K562 (cell line): Measurements from ENCODE around the gene NTSR2. TPM values are rescaled to one million over a fixed set of nuclear protein-coding genes. Genes with fewer than 3 reads are reported as not detected.

Experiments used
- ATAC-seq: fragments of 200-7000 bp; cut with Tn5 transposase; 3 replicates; pipeline ENCODE4 v1.9.1; 2020; ENCODE audit warnings: moderate library complexity
- BruUV-seq: library from RNA; stranded (reverse); fragments of 400-500 nt; replicated peaks from 2 replicates; lab custom pipeline; 2021; lab: Mats Ljungman, UMichigan
- CTCF ChIA-PET: fragments of 300-600 bp; formaldehyde crosslinking; extraction: SDS; loops from one replicate; lab custom pipeline; 2021; ENCODE audit warnings: low intra/inter-chr PET ratio; lab: Yijun Ruan, JAX
- POLR2A ChIA-PET: fragments of 300-600, 350-650 bp; sonication (Branson Sonifier 250); formaldehyde crosslinking; extraction: SDS; loops from one replicate; lab custom pipeline; 2021; ENCODE audit warnings: antibody characterized with exemption, inconsistent platforms; lab: Yijun Ruan, JAX
- DNase-seq, 4 experiments: peaks; one replicate each; pipeline versions ENCODE4 v3.0.0 to v3.0.0-alpha.2; 2011 to 2018; ENCODE audit warnings: low spot score in 3 of 4, mixed read lengths in 3 of 4; ENCODE audit errors: extremely low read depth in 1 of 4
- FAIRE-seq: peaks from 2 replicates; lab custom pipeline; 2011; peaks lifted over from hg19 to GRCh38; lab: Jason Lieb, UNC
- H2AFZ ChIP-seq: 2 replicates; pipeline ENCODE4 v1.6.0; 2011; ENCODE audit warnings: low read depth, low read length, control low read depth, inconsistent platforms
- H3K27ac ChIP-seq: fragments of 200-600 bp; 3 replicates; pipeline ENCODE4 v1.8.0; 2011; ENCODE audit warnings: low read depth, mild to moderate bottlenecking, control low read depth, inconsistent platforms, low read length, moderate library complexity, mixed read lengths; ENCODE audit errors: extremely low read depth
- H3K27me3 ChIP-seq, 2 experiments: fragments of 300-600 bp in 1 of 2; 2 replicates in 1 of 2; 3 replicates in 1 of 2; pipeline versions ENCODE4 v1.6.0 to v1.8.0; 2011; ENCODE audit warnings: inconsistent platforms in 2 of 2, low read length in 2 of 2, mild to moderate bottlenecking in 1 of 2, mixed read lengths in 1 of 2, moderate library complexity in 1 of 2; ENCODE audit not compliant: control insufficient read depth in 2 of 2, insufficient read depth in 2 of 2
- H3K36me3 ChIP-seq: fragments of 300-600 bp; 3 replicates; pipeline ENCODE4 v1.8.0; 2011; ENCODE audit warnings: mild to moderate bottlenecking, low read length, inconsistent platforms; ENCODE audit not compliant: control insufficient read depth, insufficient read depth
- H3K4me1 ChIP-seq, 2 experiments: fragments of 200-600 bp in 1 of 2; replicated peaks in 1 of 2; 2 replicates in 1 of 2; 3 replicates in 1 of 2; pipeline versions ENCODE4 v1.5.1 to v1.8.0; 2011; ENCODE audit warnings: inconsistent platforms in 2 of 2, low read length in 2 of 2, mild to moderate bottlenecking in 1 of 2, mixed read lengths in 1 of 2, moderate library complexity in 1 of 2; ENCODE audit not compliant: control insufficient read depth in 2 of 2, insufficient read depth in 2 of 2
- H3K4me2 ChIP-seq: 2 replicates; pipeline ENCODE4 v1.6.1; 2011; ENCODE audit warnings: low read length, control low read depth, inconsistent platforms, mixed read lengths; ENCODE audit not compliant: insufficient read depth
- H3K4me3 ChIP-seq: fragments of 200-600 bp; sonication (generic), shearing (Covaris generic); 2 replicates; pipeline ENCODE4 v1.5.1; 2016; ENCODE audit warnings: control low read depth, inconsistent platforms
- H3K79me2 ChIP-seq: fragments of 200-600 bp; 3 replicates; pipeline ENCODE4 v1.8.0; 2011; ENCODE audit warnings: low read length, inconsistent platforms; ENCODE audit not compliant: control insufficient read depth, insufficient read depth
- H3K9ac ChIP-seq, 2 experiments: 2 replicates each; pipeline versions ENCODE4 v1.6.0 to v1.6.1; 2011; ENCODE audit warnings: low read depth in 2 of 2, low read length in 2 of 2, control low read depth in 1 of 2, inconsistent platforms in 1 of 2, mild to moderate bottlenecking in 1 of 2, mixed read lengths in 1 of 2; ENCODE audit not compliant: insufficient read depth in 1 of 2
- H3K9me1 ChIP-seq: one replicate; pipeline ENCODE4 v1.6.0; 2011; ENCODE audit warnings: inconsistent platforms, mild to moderate bottlenecking, low read length, moderate library complexity; ENCODE audit not compliant: control insufficient read depth, insufficient read depth
- H3K9me3 ChIP-seq: replicated peaks from 2 replicates; pipeline ENCODE4 v1.5.1; 2011; ENCODE audit warnings: low read depth, low read length, inconsistent platforms; ENCODE audit not compliant: control insufficient read depth, insufficient read depth
- H4K20me1 ChIP-seq: replicated peaks from 2 replicates; pipeline ENCODE4 v1.6.1; 2011; ENCODE audit warnings: low read length, inconsistent platforms, mixed read lengths; ENCODE audit not compliant: control insufficient read depth, insufficient read depth
- BRD9 ChIP-seq: fragments of 450-650 bp; IDR thresholded peaks from 2 replicates; pipeline ENCODE4 v1.6.1; 2018; ENCODE audit warnings: low read depth; ENCODE audit not compliant: partially characterized antibody
- CBFA2T3 ChIP-seq: fragments of 450-650 bp; IDR thresholded peaks from 2 replicates; pipeline ENCODE4 v1.6.1; 2017
- CHD2 ChIP-seq: IDR thresholded peaks from 2 replicates; pipeline ENCODE4 v1.6.1; 2011; ENCODE audit warnings: low read depth, low read length
- GTF2A2 ChIP-seq: IDR thresholded peaks from 2 replicates; pipeline ENCODE4 v1.6.1; 2016; ENCODE audit warnings: mild to moderate bottlenecking, missing genetic modification characterization, missing compliant biosample characterization
- HMG20B ChIP-seq: fragments of 250-450 bp; sonication (Bioruptor Pico); IDR thresholded peaks from 2 replicates; pipeline ENCODE4 v1.5.0; 2021; ENCODE audit warnings: mild to moderate bottlenecking
- HSF4 ChIP-seq: fragments of 250-450 bp; sonication (Bioruptor Pico); IDR thresholded peaks from 2 replicates; pipeline ENCODE4 v2.1.2; 2022; ENCODE audit warnings: mild to moderate bottlenecking, moderate library complexity, borderline replicate concordance
- MCM3 ChIP-seq: fragments of 450-650 bp; IDR thresholded peaks from 2 replicates; pipeline ENCODE4 v1.6.1; 2016
- MCM5 ChIP-seq: fragments of 450-650 bp; IDR thresholded peaks from 2 replicates; pipeline ENCODE4 v1.6.1; 2016; ENCODE audit warnings: low read depth
- MYNN ChIP-seq, 2 experiments: sonication (generic); formaldehyde crosslinking in 1 of 2; IDR thresholded peaks; 2 replicates each; pipeline versions ENCODE4 v1.5.0 to v1.6.1; 2016 to 2020; ENCODE audit warnings: antibody characterized with exemption in 1 of 2, missing genetic modification reagents in 1 of 2
- NKRF ChIP-seq: fragments of 450-650 bp; IDR thresholded peaks from 2 replicates; pipeline ENCODE4 v1.6.1; 2016; ENCODE audit warnings: borderline replicate concordance
- NR2C1 ChIP-seq, 2 experiments: fragments of 450-650 bp; IDR thresholded peaks; 2 replicates each; pipeline ENCODE4 v1.6.1; 2017; ENCODE audit warnings: mild to moderate bottlenecking in 2 of 2, antibody characterized with exemption in 1 of 2, inconsistent platforms in 1 of 2, missing compliant biosample characterization in 1 of 2, missing genetic modification characterization in 1 of 2
- PURB ChIP-seq: sonication (generic); formaldehyde crosslinking; IDR thresholded peaks from 2 replicates; pipeline ENCODE4 v1.9.0; 2021; ENCODE audit warnings: low read depth, mild to moderate bottlenecking, missing genetic modification reagents
- RFX1 ChIP-seq: fragments of 450-650 bp; IDR thresholded peaks from 2 replicates; pipeline ENCODE4 v1.6.1; 2016; ENCODE audit warnings: mild to moderate bottlenecking, moderate library complexity
- TAF9B ChIP-seq: fragments of 450-650 bp; IDR thresholded peaks from 2 replicates; pipeline ENCODE4 v1.6.1; 2018; ENCODE audit warnings: mild to moderate bottlenecking; ENCODE audit not compliant: partially characterized antibody
- XRCC4 ChIP-seq: IDR thresholded peaks from one replicate; pipeline ENCODE4 v1.6.1; 2011; ENCODE audit not compliant: insufficient read depth, insufficient read length; ENCODE audit errors: extremely low read depth
- ZNF197 ChIP-seq: fragments of 200-800 bp; sonication (Bioruptor generic); IDR thresholded peaks from 2 replicates; pipeline ENCODE4 v1.6.1; 2016; ENCODE audit warnings: low read depth, missing genetic modification characterization, missing compliant biosample characterization
- ZNF239 ChIP-seq: fragments of 250-450 bp; sonication (Bioruptor Pico); IDR thresholded peaks from 2 replicates; pipeline ENCODE4 v1.4.0; 2020; ENCODE audit warnings: mild to moderate bottlenecking
- ZNF253 ChIP-seq: fragments of 250-450 bp; sonication (Bioruptor Pico); conservative IDR thresholded peaks from 2 replicates; pipeline ENCODE4 v1.6.1; 2021; ENCODE audit warnings: mild to moderate bottlenecking
- ZNF507 ChIP-seq: conservative IDR thresholded peaks from 2 replicates; pipeline ENCODE4 v1.6.1; 2017; ENCODE audit warnings: missing genetic modification characterization, missing compliant biosample characterization
- WGBS: fragments of 100-300 bp; shearing (Covaris generic); methylation state at CpG from one replicate; pipeline ENCODE4 v1.1.6; 2016; ENCODE audit warnings: low coverage, mixed read lengths; ENCODE audit not compliant: insufficient coverage; ENCODE audit errors: missing lambda C conversion rate; 5-methylcytosine and 5-hydroxymethylcytosine counted together
- in situ Hi-C: fragments of 300-500 bp; cut with MboI; formaldehyde crosslinking; loops from 4 replicates; pipeline ENCODE4 v1.15.0; 2018; ENCODE audit warnings: inconsistent platforms, mixed read lengths
- intact Hi-C: fragments of 100-400 bp; cut with micrococcal nuclease; formaldehyde crosslinking; loops from 2 replicates; pipeline ENCODE4 v1.14.2; 2022
- polyA plus RNA-seq, 8 experiments: library from polyadenylated mRNA; depleted of rRNA in 4 of 8; stranded (reverse) in 5 of 8; unstranded in 3 of 8; fragments of >200 nt; fragmentation: Nextera tagmentation in 2 of 8; fragmentation: Illumina TruSeq in 1 of 8; extraction: Ambion mirVana in 2 of 8; extraction: Trizol in 1 of 8; gene quantifications; 2 replicates each; pipeline versions ENCODE4 v1.2.1 to v1.2.3, GENCODE V29; 2011 to 2014; ENCODE audit warnings: inconsistent platforms in 1 of 8, missing spikeins in 1 of 8
- total RNA-seq, 7 experiments: library from RNA; depleted of rRNA in 6 of 7; stranded (reverse); fragments of >200 nt in 6 of 7; fragmentation: Illumina TruSeq in 2 of 7; extraction: Trizol in 2 of 7; gene quantifications; 2 replicates each; pipeline versions ENCODE4 v1.2.1 to v1.2.3, GENCODE V29; 2011 to 2021; ENCODE audit warnings: low replicate concordance in 1 of 7
- TF ChIP-seq, protein P1 (sequence below): fragments of 250-450 bp; sonication (Bioruptor Pico); IDR thresholded peaks from 2 replicates; pipeline ENCODE4 v1.5.0; 2021; ENCODE audit warnings: mild to moderate bottlenecking, borderline replicate concordance

Gene NTSR2
- total and polyA plus RNA-seq, 9 of the 15 experiments (the other 6 are each of a cell fraction or from before 2014, with no cell fraction given): not detected

GRCh38 chr2:11709293-11709692 lies 39.3 kb upstream of the NTSR2 start:
- H3K9ac ChIP-seq: no peak overlapping the region
- H3K4me1 ChIP-seq: peaks cover 0 to 7% of the 10 kb centered on the region in 2 experiments; a peak in 1 of 5 replicates
- no peak for FAIRE-seq
- no peak for ATAC-seq
- no peak overlapping the region for H3K27ac ChIP-seq
- WGBS: 19% methylated on average over 8 of the region's 8 CpGs
- no peaks in the 10 kb centered on the region for H3K9me1 ChIP-seq
- intact Hi-C loops (no loop called here), in situ Hi-C loops (no loop called here)
- POLR2A ChIA-PET: no interaction called here
- no peak overlapping the region for H3K4me2 ChIP-seq
- H3K79me2 ChIP-seq: no peaks in the 10 kb centered on the region
- peaks cover 2% of the 10 kb centered on the region; the same call in 1 of the 2 replicates for H3K9me3 ChIP-seq
- CTCF ChIA-PET: no interaction called here
- H3K36me3 ChIP-seq: no peaks in the 10 kb centered on the region
- no peak for DNase-seq
- no peak overlapping the region for H2AFZ ChIP-seq
- no peak overlapping the region for H3K4me3 ChIP-seq
- H3K27me3 ChIP-seq: peaks cover 4 to 26% of the 10 kb centered on the region in 2 experiments; a peak in 3 of 5 replicates
- no TSS peak for BruUV-seq
- H4K20me1 ChIP-seq: no peaks in the 10 kb centered on the region; the same call in 1 of the 2 replicates
- TF ChIP-seq, protein P1, sequence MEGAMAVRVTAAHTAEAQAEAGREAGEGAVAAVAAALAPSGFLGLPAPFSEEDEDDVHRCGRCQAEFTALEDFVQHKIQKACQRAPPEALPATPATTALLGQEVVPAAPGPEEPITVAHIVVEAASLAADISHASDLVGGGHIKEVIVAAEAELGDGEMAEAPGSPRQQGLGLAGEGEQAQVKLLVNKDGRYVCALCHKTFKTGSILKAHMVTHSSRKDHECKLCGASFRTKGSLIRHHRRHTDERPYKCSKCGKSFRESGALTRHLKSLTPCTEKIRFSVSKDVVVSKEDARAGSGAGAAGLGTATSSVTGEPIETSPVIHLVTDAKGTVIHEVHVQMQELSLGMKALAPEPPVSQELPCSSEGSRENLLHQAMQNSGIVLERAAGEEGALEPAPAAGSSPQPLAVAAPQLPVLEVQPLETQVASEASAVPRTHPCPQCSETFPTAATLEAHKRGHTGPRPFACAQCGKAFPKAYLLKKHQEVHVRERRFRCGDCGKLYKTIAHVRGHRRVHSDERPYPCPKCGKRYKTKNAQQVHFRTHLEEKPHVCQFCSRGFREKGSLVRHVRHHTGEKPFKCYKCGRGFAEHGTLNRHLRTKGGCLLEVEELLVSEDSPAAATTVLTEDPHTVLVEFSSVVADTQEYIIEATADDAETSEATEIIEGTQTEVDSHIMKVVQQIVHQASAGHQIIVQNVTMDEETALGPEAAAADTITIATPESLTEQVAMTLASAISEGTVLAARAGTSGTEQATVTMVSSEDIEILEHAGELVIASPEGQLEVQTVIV (CRISPR knock-in tag): no peak
- TF ChIP-seq NKRF (no peak), MCM5 (no peak), CBFA2T3 (no peak), ZNF197 (no peak), RFX1 (no peak), XRCC4 (no peak), HSF4 (no peak), MCM3 (no peak), NR2C1 (IDR thresholded peaks at IDR 0.05) (no peak), NR2C1 (tag; IDR thresholded peaks at IDR 0.05) (no peak), ZNF239 (no peak), CHD2 (no peak), TAF9B (no peak), GTF2A2 (tag) (no peak), HMG20B (CRISPR knock-in tag) (no peak), ZNF507 (tag) (no peak), PURB (no peak), BRD9 (no peak), MYNN (IDR thresholded peaks at IDR 0.05) (no peak), MYNN (CRISPR knock-in tag; IDR thresholded peaks at IDR 0.05) (no peak), ZNF253 (no peak)
